Suprapubic skin (tissue), 4 donors: ENCODE results near the gene HGF.

Experiments
- CTCF ChIP-seq, 2 donors: fragments of 200-600 bp in 1 of 2; fragments of 450-650 bp in 1 of 2; sonication (generic) in 1 of 2; IDR thresholded peaks; one replicate each; pipeline ENCODE4 v1.5.1; 2016 to 2019; ENCODE audit warnings: antibody characterized with exemption in 2 of 2, mild to moderate bottlenecking in 1 of 2, moderate library complexity in 1 of 2
- EP300 ChIP-seq: sonication (generic); formaldehyde crosslinking; IDR thresholded peaks from one replicate; pipeline ENCODE4 v1.6.1; 2017; ENCODE audit warnings: antibody characterized with exemption
- POLR2A ChIP-seq, 2 donors: fragments of 450-650 bp; IDR thresholded peaks; one replicate each; pipeline ENCODE4 v1.6.1; 2017; ENCODE audit warnings: antibody characterized with exemption in 2 of 2, mild to moderate bottlenecking in 2 of 2, moderate library complexity in 2 of 2
- POLR2AphosphoS5 ChIP-seq, 3 donors: sonication (generic); formaldehyde crosslinking; IDR thresholded peaks; one replicate each; pipeline ENCODE4 v1.6.1; 2017; ENCODE audit warnings: antibody characterized with exemption in 3 of 3

GRCh38 chr7:81744389-81744788, 25.5 kb downstream of the HGF start:
- TF ChIP-seq POLR2A (IDR thresholded peaks at IDR 0.05): no peak
- TF ChIP-seq CTCF (IDR thresholded peaks at IDR 0.05): no peak
- no peak for TF ChIP-seq POLR2AphosphoS5 (IDR thresholded peaks at IDR 0.05)
- no peak for TF ChIP-seq EP300
